Measurements from ENCODE around the gene SCO2. TPM values are rescaled to one million over a fixed set of nuclear protein-coding genes. Genes with fewer than 3 reads are reported as not detected.

Gene SCO2
- polyA plus RNA-seq, 3 donors = 39.5 to 101 (median 69.6) TPM

DNA sequence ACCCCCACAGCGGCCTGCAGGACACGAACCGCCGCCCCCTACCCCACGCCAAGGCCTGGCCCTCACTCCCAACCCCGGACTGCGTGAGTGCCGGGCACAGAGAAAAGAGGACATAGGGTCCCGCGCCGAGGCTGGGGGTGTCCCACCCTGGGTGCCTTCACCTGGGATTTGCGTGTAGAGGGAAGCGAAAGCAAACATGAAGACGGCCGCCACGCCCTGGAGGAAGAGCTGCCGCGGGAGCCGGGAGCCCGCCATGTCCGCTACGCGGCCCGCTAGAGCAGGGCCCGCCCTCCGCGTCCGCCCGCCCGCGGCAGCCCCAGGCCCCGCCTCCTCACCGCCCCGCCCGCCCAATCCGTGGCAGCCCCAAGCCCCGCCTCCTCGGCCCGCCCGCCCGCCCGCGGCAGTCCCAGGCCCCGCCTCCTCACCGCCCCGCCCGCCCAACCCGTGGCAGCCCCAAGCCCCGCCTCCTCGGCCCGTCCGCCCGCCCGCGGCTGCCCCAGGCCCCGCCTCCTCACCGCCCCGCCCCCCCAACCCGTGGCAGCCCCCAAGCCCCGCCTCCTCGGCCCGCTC, 17.9 kb downstream of the SCO2 start, which contains the start of gene LMF2:
TSS of gene LMF2 (minus strand) at position 282 of the 570 bp plus-strand sequence. CDS start at position 255, 27 bp downstream.
- Mint-ChIP-seq H3K27ac (peak within 1 kb of the TSS; percentile 86 to 97 (median 94)), H3K4me1 (peaks cover 20% of the 10 kb centered on the region), H3K27me3 (ENCODE audit: low read depth in 3 of 3) (peaks cover 0 to 5% (median 0%) of the 10 kb centered on the region in 3 donors), H3K4me3 (peak within 1 kb of the TSS; percentile 95 to 96), H3K9me3 (no peaks in the 10 kb centered on the region), H3K36me3 (peaks cover 13 to 28% of the 10 kb centered on the region in 2 donors)
- peak in 1 of 3 donors; percentile 83 for DNase-seq
- WGBS (ENCODE audit: insufficient coverage) = 1% methylated on average over 23 of the region's 62 CpGs
- Histone ChIP-seq H3K4me2 (replicated peaks; ENCODE audit: extremely low read depth, low read length, poor library complexity, severe bottlenecking) (peak within 1 kb of the TSS; percentile 98), H3K27ac (ENCODE audit: low read depth in 1 of 2, low read length in 2 of 2) (peak within 1 kb of the TSS; percentile 78 to 87), H3K4me1 (ENCODE audit: control insufficient read depth in 1 of 2, insufficient read depth in 2 of 2, low read length in 2 of 2) (peaks cover 19 to 26% of the 10 kb centered on the region in 2 donors), H3K4me3 (replicated peaks in 1 of 3; ENCODE audit: low read depth in 2 of 3, low read length in 3 of 3) (peak within 1 kb of the TSS; percentile 92 to 98 (median 96)), H3K27me3 (ENCODE audit: control insufficient read depth in 2 of 2, insufficient read depth in 2 of 2, low read length in 2 of 2) (no peaks in the 10 kb centered on the region), H3K9ac (ENCODE audit: insufficient read depth, low read length, poor library complexity, severe bottlenecking) (peak within 1 kb of the TSS; percentile 84), H2AFZ (ENCODE audit: insufficient read depth, low read depth, low read length, poor library complexity, severe bottlenecking) (peak within 1 kb of the TSS; percentile 84), H4K20me1 (ENCODE audit: insufficient read depth, low read length) (no peaks in the 10 kb centered on the region), H3K79me2 (ENCODE audit: insufficient read depth, low read length) (peaks cover 67% of the 10 kb centered on the region), H3K36me3 (replicated peaks in 1 of 2; ENCODE audit: control insufficient read depth in 1 of 2, insufficient read depth in 2 of 2, low read length in 2 of 2) (peaks cover 28 to 30% of the 10 kb centered on the region in 2 donors), H3K9me3 (replicated peaks in 1 of 2; ENCODE audit: control insufficient read depth in 1 of 2, insufficient read depth in 1 of 2, low read length in 2 of 2) (no peaks in the 10 kb centered on the region)
- intact Hi-C loops (cut with micrococcal nuclease) = loop anchor here (2.0 to 5.0 kb wide), 4 partner anchors 55 to 121 kb away; partner anchors contain the start of genes ARSA (in 2 of the 2), CHKB (in 1 of the 2) and SYCE3 (in 1 of the 2)
- TF ChIP-seq, protein P1, sequence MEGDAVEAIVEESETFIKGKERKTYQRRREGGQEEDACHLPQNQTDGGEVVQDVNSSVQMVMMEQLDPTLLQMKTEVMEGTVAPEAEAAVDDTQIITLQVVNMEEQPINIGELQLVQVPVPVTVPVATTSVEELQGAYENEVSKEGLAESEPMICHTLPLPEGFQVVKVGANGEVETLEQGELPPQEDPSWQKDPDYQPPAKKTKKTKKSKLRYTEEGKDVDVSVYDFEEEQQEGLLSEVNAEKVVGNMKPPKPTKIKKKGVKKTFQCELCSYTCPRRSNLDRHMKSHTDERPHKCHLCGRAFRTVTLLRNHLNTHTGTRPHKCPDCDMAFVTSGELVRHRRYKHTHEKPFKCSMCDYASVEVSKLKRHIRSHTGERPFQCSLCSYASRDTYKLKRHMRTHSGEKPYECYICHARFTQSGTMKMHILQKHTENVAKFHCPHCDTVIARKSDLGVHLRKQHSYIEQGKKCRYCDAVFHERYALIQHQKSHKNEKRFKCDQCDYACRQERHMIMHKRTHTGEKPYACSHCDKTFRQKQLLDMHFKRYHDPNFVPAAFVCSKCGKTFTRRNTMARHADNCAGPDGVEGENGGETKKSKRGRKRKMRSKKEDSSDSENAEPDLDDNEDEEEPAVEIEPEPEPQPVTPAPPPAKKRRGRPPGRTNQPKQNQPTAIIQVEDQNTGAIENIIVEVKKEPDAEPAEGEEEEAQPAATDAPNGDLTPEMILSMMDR (IDR thresholded peaks at IDR 0.05) = no peak

GRCh38 chr22:50506611-50507420, 18.6 kb downstream of the SCO2 start:
- Mint-ChIP-seq H3K27ac (peak overlapping the region; percentile 83 to 95 (median 90)), H3K27me3 (ENCODE audit: low read depth in 3 of 3) (peaks cover 0 to 5% (median 0%) of the 10 kb centered on the region in 3 donors), H3K4me3 (peak overlapping the region; percentile 95 to 96), H3K36me3 (peaks cover 15 to 29% of the 10 kb centered on the region in 2 donors), H3K9me3 (no peaks in the 10 kb centered on the region), H3K4me1 (peaks cover 20% of the 10 kb centered on the region)
- Histone ChIP-seq H4K20me1 (ENCODE audit: insufficient read depth, low read length) (no peaks in the 10 kb centered on the region), H3K4me1 (ENCODE audit: control insufficient read depth in 1 of 2, insufficient read depth in 2 of 2, low read length in 2 of 2) (peaks cover 19 to 26% of the 10 kb centered on the region in 2 donors), H3K36me3 (replicated peaks in 1 of 2; ENCODE audit: control insufficient read depth in 1 of 2, insufficient read depth in 2 of 2, low read length in 2 of 2) (peaks cover 30 to 36% of the 10 kb centered on the region in 2 donors), H3K27ac (ENCODE audit: low read depth in 1 of 2, low read length in 2 of 2) (peak overlapping the region; percentile 69 to 87), H3K9ac (ENCODE audit: insufficient read depth, low read length, poor library complexity, severe bottlenecking) (peak overlapping the region; percentile 84), H3K9me3 (replicated peaks in 1 of 2; ENCODE audit: control insufficient read depth in 1 of 2, insufficient read depth in 1 of 2, low read length in 2 of 2) (no peaks in the 10 kb centered on the region), H3K4me2 (replicated peaks; ENCODE audit: extremely low read depth, low read length, poor library complexity, severe bottlenecking) (peak overlapping the region; percentile 98), H3K4me3 (replicated peaks in 1 of 3; ENCODE audit: low read depth in 2 of 3, low read length in 3 of 3) (peak overlapping the region; percentile 92 to 98 (median 96)), H3K79me2 (ENCODE audit: insufficient read depth, low read length) (peaks cover 60% of the 10 kb centered on the region), H3K27me3 (ENCODE audit: control insufficient read depth in 2 of 2, insufficient read depth in 2 of 2, low read length in 2 of 2) (no peaks in the 10 kb centered on the region), H2AFZ (ENCODE audit: insufficient read depth, low read depth, low read length, poor library complexity, severe bottlenecking) (peak overlapping the region; percentile 82)
- peak in 1 of 3 donors; percentile 32 for DNase-seq
- WGBS (ENCODE audit: insufficient coverage) = 58% methylated on average over 18 of the region's 21 CpGs
- TF ChIP-seq, protein P1 (IDR thresholded peaks at IDR 0.05) = no peak
- intact Hi-C loops (cut with micrococcal nuclease) = loop anchor here (2.0 to 5.0 kb wide), 4 partner anchors 55 to 122 kb away; partner anchors contain the start of genes ARSA (in 2 of the 2), CHKB (in 1 of the 2) and SYCE3 (in 1 of the 2)
